PC-9 (cell line): ENCODE results near the gene NR4A1. TPM values are rescaled to one million over a fixed set of nuclear protein-coding genes. Genes with fewer than 3 reads are reported as not detected.

ENCODE experiments used
- BruUV-seq: library from RNA; stranded (reverse); fragments of 400-500 nt; replicated peaks from 2 replicates; lab custom pipeline; 2021; lab: Mats Ljungman, UMichigan
- CTCF ChIA-PET: fragments of 300-600 bp; sonication (Branson Sonifier 250); formaldehyde crosslinking; loops from one replicate; lab custom pipeline; 2022; ENCODE audit warnings: antibody characterized with exemption; lab: Charles Lee
- POLR2A ChIA-PET: fragments of 300-600 bp; sonication (Branson Sonifier 250); formaldehyde crosslinking; loops from one replicate; lab custom pipeline; 2022; ENCODE audit warnings: antibody characterized with exemption; ENCODE audit not compliant: unreplicated experiment; lab: Charles Lee
- DNase-seq, 2 experiments: peaks; one replicate each; pipeline versions ENCODE4 v3.0.0 to v3.0.0-alpha.2; 2015 to 2022; ENCODE audit warnings: mixed read lengths in 1 of 2
- H2AFZ ChIP-seq: fragments of 200-600 bp; sonication (generic); 2 replicates; pipeline ENCODE4 v1.8.1; 2017; ENCODE audit warnings: antibody characterized with exemption
- H3F3A ChIP-seq: fragments of 200-600 bp; sonication (generic); 2 replicates; pipeline ENCODE4 v1.8.1; 2017; ENCODE audit warnings: antibody characterized with exemption, mild to moderate bottlenecking, low read depth; ENCODE audit not compliant: insufficient read depth
- H3K27ac ChIP-seq: fragments of 200-600 bp; sonication (generic); 2 replicates; pipeline ENCODE4 v1.6.1; 2016; ENCODE audit warnings: mixed run types
- H3K27me3 ChIP-seq: fragments of 200-600 bp; sonication (generic); 2 replicates; pipeline ENCODE4 v1.6.1; 2016; ENCODE audit warnings: low read depth, mixed run types; ENCODE audit not compliant: insufficient read depth
- H3K36me3 ChIP-seq: fragments of 200-600 bp; sonication (generic); 2 replicates; pipeline ENCODE4 v1.6.1; 2016; ENCODE audit warnings: low read depth, mixed run types
- H3K4me1 ChIP-seq: fragments of 200-600 bp; sonication (generic); replicated peaks from 2 replicates; pipeline ENCODE4 v1.6.1; 2016; ENCODE audit warnings: mixed run types; ENCODE audit not compliant: insufficient read depth
- H3K4me2 ChIP-seq: fragments of 200-600 bp; sonication (generic); 2 replicates; pipeline ENCODE4 v1.6.1; 2017; ENCODE audit warnings: mixed run types
- H3K4me3 ChIP-seq: fragments of 200-600 bp; sonication (generic); 2 replicates; pipeline ENCODE4 v1.6.1; 2016; ENCODE audit warnings: mixed run types
- H3K79me2 ChIP-seq: fragments of 200-600 bp; sonication (generic); 2 replicates; pipeline ENCODE4 v1.6.1; 2017; ENCODE audit warnings: low read depth, mixed run types
- H3K9me2 ChIP-seq: fragments of 200-600 bp; sonication (generic); 2 replicates; pipeline ENCODE4 v1.8.1; 2017; ENCODE audit warnings: mild to moderate bottlenecking; ENCODE audit not compliant: insufficient read depth
- H3K9me3 ChIP-seq: fragments of 200-600 bp; sonication (generic); 2 replicates; pipeline ENCODE4 v1.8.1; 2016; ENCODE audit warnings: low read depth; ENCODE audit not compliant: insufficient read depth
- H4K20me1 ChIP-seq: fragments of 200-600 bp; sonication (generic); 2 replicates; pipeline ENCODE4 v1.8.1; 2017; ENCODE audit not compliant: insufficient read depth
- CTCF ChIP-seq: fragments of 200-600 bp; sonication (generic); conservative IDR thresholded peaks from 2 replicates; pipeline ENCODE4 v1.6.1; 2017; ENCODE audit warnings: mixed run types, antibody characterized with exemption, mild to moderate bottlenecking, moderate library complexity
- EZH2 ChIP-seq: fragments of 200-600 bp; sonication (generic); IDR thresholded peaks from 2 replicates; pipeline ENCODE4 v1.8.0; 2017; ENCODE audit warnings: antibody characterized with exemption, low read depth
- intact Hi-C: fragments of 100-400 bp; cut with micrococcal nuclease; formaldehyde crosslinking; loops from one replicate; pipeline ENCODE4 v1.10.0; 2022; ENCODE audit not compliant: unreplicated experiment
- total RNA-seq: library from RNA; stranded (reverse); gene quantifications from 2 replicates; pipeline ENCODE4 v1.2.3, GENCODE V29; 2021

The NR4A1 gene
- total RNA-seq, 1 experiment from 2014 or later: 6.5 TPM

GRCh38 chr12:52007982-52008510 lies 43.2 kb upstream of the NR4A1 start:
- H3K4me2 ChIP-seq: no peak overlapping the region
- CTCF ChIA-PET: no interaction called here
- no peak overlapping the region for H3K4me3 ChIP-seq
- H3K4me1 ChIP-seq: no peaks in the 10 kb centered on the region
- no peaks in the 10 kb centered on the region for H4K20me1 ChIP-seq
- DNase-seq: no peak
- H3K36me3 ChIP-seq: no peaks in the 10 kb centered on the region
- TF ChIP-seq EZH2 (no peak), CTCF (no peak)
- no peaks in the 10 kb centered on the region for H3K79me2 ChIP-seq
- intact Hi-C loops: no loop called here
- no TSS peak for BruUV-seq
- no peak overlapping the region for H3K27ac ChIP-seq
- no peaks in the 10 kb centered on the region for H3K27me3 ChIP-seq
- POLR2A ChIA-PET: no interaction called here
- no peaks in the 10 kb centered on the region for H3K9me2 ChIP-seq
- 0 out of 2 replicates have a peak, but pooled peaks cover 4% of the 10 kb centered on the region for H3F3A ChIP-seq
- H2AFZ ChIP-seq: no peak overlapping the region
- H3K9me3 ChIP-seq: no peaks in the 10 kb centered on the region

GRCh38 chr12:52009081-52009751 lies 42.0 kb upstream of the NR4A1 start:
- TF ChIP-seq EZH2 (no peak), CTCF (no peak)
- Histone ChIP-seq H3K36me3 (no peaks in the 10 kb centered on the region), H3K9me2 (no peaks in the 10 kb centered on the region), H3K4me1 (no peaks in the 10 kb centered on the region), H3K27me3 (no peaks in the 10 kb centered on the region), H3K9me3 (no peaks in the 10 kb centered on the region), H3F3A (0 out of 2 replicates have a peak, but pooled peaks cover 4% of the 10 kb centered on the region), H3K4me2 (no peak overlapping the region), H3K79me2 (no peaks in the 10 kb centered on the region), H3K4me3 (no peak overlapping the region), H3K27ac (no peak overlapping the region), H2AFZ (no peak overlapping the region), H4K20me1 (no peaks in the 10 kb centered on the region)
- no peak for DNase-seq
- BruUV-seq: no TSS peak
- intact Hi-C loops: no loop called here
- CTCF ChIA-PET: interaction anchor here (0.6 to 0.8 kb wide), 3 partner anchors 14 to 495 kb away, joined by 3 read pairs; no protein-coding TSS in a partner anchor
- POLR2A ChIA-PET: no interaction called here

- H3K4me2 ChIP-seq: no peak overlapping the region
- H3K27me3 ChIP-seq: no peaks in the 10 kb centered on the region
- intact Hi-C loops: no loop called here
- no peaks in the 10 kb centered on the region for H3K9me2 ChIP-seq
- no peak for TF ChIP-seq CTCF
- TF ChIP-seq EZH2: no peak
- no peak overlapping the region for H3K4me3 ChIP-seq
- ChIA-PET CTCF (interaction anchor here (0.6 to 0.7 kb wide), 2 partner anchors 13 to 494 kb away, joined by 3 read pairs; no protein-coding TSS in a partner anchor), POLR2A (no interaction called here)
- no peaks in the 10 kb centered on the region for H3K9me3 ChIP-seq
- no TSS peak for BruUV-seq
- no peaks in the 10 kb centered on the region for H3F3A ChIP-seq
- no peaks in the 10 kb centered on the region for H3K36me3 ChIP-seq
- no peak overlapping the region for H3K27ac ChIP-seq
- no peak overlapping the region for H2AFZ ChIP-seq
- DNase-seq: no peak
- H4K20me1 ChIP-seq: no peaks in the 10 kb centered on the region
- H3K4me1 ChIP-seq: no peaks in the 10 kb centered on the region
- no peaks in the 10 kb centered on the region for H3K79me2 ChIP-seq
Measured at GRCh38 chr12:52010152-52010622, 41.1 kb upstream of the NR4A1 start.
